GOT3 (cell line): ENCODE results near the gene GTF2F2.

ENCODE experiments used
- DNase-seq: peaks from one replicate; lab custom pipeline; 2025; ENCODE audit warnings: mixed read lengths; lab: John Stamatoyannopoulos, UW

GTF2F2 gene

DNA sequence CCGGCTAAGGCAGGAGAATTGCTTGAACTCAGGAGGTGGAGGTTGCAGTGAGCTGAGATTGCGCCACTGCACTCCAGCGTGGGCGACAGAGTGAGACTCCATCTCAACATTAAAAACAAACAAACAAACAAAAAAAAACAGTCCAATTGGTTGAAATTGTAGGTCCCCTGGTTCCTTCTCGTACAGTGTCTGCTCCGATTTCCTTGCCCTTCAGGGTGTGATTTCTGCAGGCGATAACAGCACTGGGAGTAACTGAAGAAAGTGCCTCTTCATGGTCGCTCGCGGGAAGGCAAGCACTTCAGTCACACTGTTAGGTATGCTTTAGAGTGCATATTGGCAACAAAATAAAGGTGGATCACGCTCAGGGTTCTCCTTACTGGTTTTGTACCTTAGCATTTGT is 181.0 kb downstream of the GTF2F2 start:
- no peak for DNase-seq

DNA sequence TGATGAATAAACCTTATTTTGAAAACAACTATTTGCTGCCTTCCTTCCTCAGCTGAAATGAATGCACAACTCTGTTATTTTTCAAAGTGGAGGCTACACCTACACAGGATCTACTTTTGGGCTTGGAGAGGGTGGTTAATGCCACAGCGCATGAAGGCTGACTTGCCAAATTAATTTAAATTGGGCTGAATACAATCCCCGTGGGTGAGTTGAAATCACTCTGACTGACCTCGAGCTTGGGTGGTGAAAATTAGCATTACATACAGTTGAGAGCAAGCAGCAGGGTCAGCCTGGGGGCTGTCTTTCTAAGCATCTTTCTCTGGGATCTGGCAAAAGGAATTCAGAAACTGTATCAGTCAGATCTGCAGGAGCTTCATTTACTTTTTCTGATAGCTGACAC is 182.2 kb downstream of the GTF2F2 start:
- DNase-seq: no peak

GRCh38 chr13:45303026-45303425 is 182.7 kb downstream of the GTF2F2 start:
- DNase-seq: no peak

DNA sequence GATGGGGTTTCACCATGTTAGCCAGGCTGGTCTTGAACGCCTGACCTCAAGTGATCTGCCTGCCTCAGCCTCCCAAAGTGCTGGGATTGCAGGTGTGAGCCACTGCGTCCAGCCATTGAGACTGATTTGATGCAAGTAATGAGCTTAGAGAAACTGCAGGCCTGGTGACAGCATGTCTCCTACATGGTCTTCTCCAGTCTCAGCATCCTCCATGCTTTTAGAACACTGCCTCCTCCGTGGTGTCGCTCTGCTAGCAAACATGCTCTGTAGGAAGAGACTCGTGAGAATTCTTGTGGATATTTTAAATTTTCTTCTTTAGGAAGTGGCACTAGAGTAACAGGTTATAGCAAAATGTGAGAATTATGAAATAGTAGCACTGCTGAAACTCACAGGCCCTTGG is 183.6 kb downstream of the GTF2F2 start:
- DNase-seq: no peak

DNA sequence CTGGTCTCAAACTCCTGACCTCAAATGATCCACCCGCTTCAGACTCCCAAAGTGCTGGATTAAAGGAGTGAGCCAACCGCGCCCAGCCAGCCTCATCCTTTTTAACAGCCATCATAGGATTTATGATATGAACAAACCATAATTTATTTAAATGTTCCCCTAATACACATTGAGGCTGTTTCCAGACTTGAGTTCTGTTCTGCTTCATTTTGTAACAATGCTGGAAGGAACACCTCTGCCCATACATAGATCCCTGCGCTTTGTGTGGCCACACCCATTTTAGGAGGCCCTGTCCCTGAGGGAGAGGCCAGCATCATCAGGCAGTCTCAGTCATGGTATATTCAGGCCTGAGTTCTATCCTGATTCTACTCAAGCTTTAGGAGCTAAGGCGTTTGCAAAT is 184.8 kb downstream of the GTF2F2 start:
- DNase-seq: no peak

- no peak for DNase-seq
Observed at GRCh38 chr13:45306966-45307365, 186.7 kb downstream of the GTF2F2 start.

GRCh38 chr13:45310341-45311131 is 190.2 kb downstream of the GTF2F2 start:
- no peak for DNase-seq

- DNase-seq: no peak
Observed at GRCh38 chr13:45314822-45315221, 194.5 kb downstream of the GTF2F2 start.

DNA sequence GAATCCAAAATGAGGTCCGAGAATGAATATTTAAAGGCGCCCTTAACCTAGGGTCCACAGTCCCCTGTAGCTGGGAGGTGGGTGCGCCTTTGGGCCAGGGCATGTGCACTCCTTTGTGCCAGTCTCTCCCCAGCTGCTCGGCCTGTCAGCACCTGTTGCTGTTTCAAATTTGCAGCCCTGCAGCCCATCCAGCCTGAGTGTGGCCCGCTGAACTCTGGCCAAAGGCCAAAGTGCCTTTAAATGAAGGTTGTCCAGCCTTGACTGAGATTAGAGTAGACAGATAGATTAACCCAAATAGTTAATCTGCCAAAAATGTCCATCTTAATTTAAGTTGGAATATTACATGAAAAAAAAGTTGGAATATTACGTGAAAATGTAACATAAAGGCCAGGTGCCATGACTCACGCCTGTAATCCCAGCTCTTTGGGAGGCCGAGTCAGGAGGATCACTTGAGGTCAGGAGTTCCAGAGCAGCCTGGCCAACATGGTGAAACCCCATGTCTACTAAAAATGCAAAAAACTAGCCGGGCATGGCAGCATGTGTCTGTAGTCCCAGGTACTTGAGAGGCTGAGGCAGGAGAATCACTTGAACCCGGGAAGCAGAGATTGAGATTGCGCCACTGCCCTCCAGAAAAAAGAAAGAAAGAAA is 195.3 kb downstream of the GTF2F2 start:
- no peak for DNase-seq

GRCh38 chr13:45316338-45316737 is 196.0 kb downstream of the GTF2F2 start:
- no peak for DNase-seq

- DNase-seq: no peak
Observed at GRCh38 chr13:45316996-45317395, 196.7 kb downstream of the GTF2F2 start.

DNA sequence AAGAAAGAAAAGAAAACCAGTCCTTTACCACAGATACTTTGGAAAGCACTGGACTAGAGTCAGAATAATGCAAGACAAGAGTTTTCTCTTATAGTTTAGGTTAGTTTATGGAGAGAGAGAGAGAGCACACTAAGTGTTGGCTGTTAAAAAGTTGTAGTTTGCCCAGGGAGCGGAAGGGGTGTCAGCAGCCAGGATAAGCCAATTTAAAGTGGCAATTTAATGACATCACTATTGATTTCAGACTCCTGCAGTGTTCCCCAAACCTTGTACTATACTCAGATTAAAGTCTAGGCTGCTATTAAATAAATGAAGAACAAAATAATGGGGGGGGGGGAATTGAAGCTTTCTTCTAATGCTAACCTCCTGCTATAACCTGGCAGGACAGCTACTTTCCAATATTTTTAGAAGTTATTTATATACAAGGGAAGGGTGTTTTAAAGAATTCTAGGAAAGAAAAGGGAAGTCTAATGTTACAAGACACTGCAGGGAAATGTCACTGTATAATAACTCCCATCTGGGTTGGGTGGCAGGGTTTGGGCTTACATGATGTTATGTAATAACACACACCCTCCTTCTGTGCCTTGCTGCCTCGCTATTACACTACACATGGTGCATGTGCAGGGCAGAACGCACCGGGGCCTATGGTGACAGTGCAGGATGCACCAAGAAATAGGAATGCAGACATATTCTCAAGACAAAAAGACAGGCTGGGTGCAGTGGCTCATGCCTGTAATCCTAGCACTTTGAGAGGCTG is 200.7 kb downstream of the GTF2F2 start:
- no peak for DNase-seq

GRCh38 chr13:45325806-45326205 is 205.5 kb downstream of the GTF2F2 start:
- no peak for DNase-seq

- no peak for DNase-seq
Observed at GRCh38 chr13:45327253-45327955, 207.1 kb downstream of the GTF2F2 start.

GRCh38 chr13:45328661-45329111 is 208.4 kb downstream of the GTF2F2 start:
- no peak for DNase-seq

GRCh38 chr13:45331123-45331619 is 210.9 kb downstream of the GTF2F2 start:
- no peak for DNase-seq

- DNase-seq: no peak
Observed at GRCh38 chr13:45331692-45332035, 211.4 kb downstream of the GTF2F2 start.

- no peak for DNase-seq
Observed at GRCh38 chr13:45332036-45332830, 211.9 kb downstream of the GTF2F2 start.

DNA sequence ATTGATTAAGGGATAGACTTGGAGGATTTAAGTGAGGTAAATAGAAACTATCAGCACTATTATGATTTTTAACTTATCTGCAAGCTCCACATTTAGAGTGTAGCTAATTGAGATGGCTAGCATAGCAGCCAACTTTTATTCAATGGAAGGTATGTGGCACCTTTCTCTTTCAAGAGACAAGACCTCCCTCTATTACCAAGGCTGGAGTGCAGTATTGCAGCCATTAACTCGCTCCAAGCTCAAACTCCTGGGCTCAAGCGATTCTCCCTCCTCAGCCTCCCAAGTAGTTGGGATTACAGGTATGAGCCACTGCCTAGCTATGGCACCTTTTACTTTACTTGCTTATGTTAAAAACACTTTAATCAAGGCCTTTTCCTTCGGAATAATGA is 212.5 kb downstream of the GTF2F2 start:
- DNase-seq: no peak

GRCh38 chr13:45333251-45333976 is 213.1 kb downstream of the GTF2F2 start:
- no peak for DNase-seq
